Glomerular visceral epithelial cell (primary cell): ENCODE data around the gene PLLP.
"Not testable (repeated sequence)": the region's sequence is repeated elsewhere in the genome, so short reads cannot be mapped to it uniquely, and the experiment has no call there.

ENCODE experiments used
- DNase-seq: peaks from one replicate; pipeline ENCODE4 v3.0.0-alpha.2; 2016; ENCODE audit errors: extremely low spot score

Gene PLLP

GRCh38 chr16:57273826-57274225, 10.6 kb downstream of the PLLP start:
- no peak for DNase-seq

DNA sequence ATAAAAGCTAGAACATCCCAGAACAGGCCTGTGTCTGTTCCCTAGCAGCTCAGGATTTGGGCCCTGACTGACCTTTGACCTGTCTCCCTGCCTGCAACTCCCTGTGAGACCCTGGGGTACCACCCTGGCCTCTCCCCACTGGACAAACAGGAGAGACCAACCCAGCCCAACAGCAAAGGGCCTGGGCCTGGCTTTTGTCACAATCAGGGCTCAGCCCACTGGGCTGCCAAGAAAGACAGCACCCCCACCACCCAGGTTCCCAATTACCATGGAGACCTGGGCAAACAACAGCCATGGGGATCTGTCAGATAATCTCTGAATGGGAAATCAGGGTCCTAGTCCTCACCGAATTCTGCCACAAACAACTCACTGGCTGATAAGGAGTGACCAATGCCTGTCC, 11.1 kb downstream of the PLLP start:
- no peak for DNase-seq

GRCh38 chr16:57271867-57272495, 12.5 kb downstream of the PLLP start:
- no peak for DNase-seq

DNA sequence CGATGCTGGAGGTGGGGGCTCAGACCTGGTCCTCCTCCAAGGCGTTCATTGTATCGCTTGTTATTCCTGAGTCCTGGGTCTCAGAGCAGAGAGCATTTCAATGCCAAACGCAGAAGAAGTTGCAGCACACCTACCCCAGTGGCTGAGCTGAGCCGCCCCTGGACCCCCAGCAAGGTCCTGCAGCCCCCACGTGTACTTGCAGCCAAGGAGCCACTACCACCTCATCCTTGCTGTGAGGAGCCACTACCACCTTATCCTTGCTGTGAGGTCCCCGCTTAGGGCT, 13.5 kb downstream of the PLLP start:
- DNase-seq: no peak

- DNase-seq: no peak
Observed at GRCh38 chr16:57270221-57271062, 14.0 kb downstream of the PLLP start.

GRCh38 chr16:57268804-57269800, 15.4 kb downstream of the PLLP start:
- DNase-seq: no peak

DNA sequence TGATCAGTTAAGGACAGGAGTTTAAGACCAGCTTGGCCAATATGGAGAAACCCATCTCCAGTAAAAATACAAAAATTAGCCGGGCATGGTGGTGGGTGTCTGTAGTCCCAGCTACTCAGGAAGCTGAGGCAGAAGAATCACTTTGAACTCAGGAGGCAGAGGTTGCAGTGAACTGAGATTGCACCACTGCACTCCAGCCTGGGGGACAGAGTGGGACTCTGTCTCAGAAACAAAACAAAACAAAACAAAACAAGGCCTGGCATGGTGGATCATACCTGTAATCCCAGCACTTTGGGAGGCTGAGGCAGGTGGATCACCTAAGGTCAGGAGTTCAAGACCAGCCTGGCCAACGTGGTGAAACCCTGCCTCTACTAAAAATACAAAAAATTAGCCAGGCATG, 17.1 kb downstream of the PLLP start:
- not testable (repeated sequence) for DNase-seq

GRCh38 chr16:57266531-57267260, 17.8 kb downstream of the PLLP start:
- peak; percentile 51 for DNase-seq

- DNase-seq: peak; percentile 85
Observed at GRCh38 chr16:57265850-57266530, 18.5 kb downstream of the PLLP start.

DNA sequence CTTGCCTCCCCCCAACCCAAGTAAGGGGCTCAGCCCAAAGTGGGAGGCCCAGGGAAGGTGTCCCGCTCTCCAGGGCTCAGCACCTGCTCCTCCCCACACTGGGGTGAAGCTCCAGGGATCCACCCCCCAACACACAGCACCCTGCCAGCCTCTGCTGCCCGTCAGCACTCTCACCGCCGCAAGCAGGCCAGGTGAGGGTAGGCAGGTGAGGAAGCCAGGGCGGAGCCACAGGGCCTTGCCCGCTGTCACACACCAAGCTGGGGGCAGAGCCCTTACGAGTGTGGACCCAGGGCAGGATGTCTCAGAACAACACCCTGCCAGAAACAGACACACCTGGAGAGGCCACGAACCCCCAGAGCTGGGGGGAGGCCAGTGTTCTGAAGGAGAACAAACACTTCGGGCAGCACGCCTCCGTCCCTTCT, 19.5 kb downstream of the PLLP start:
- no peak for DNase-seq

DNA sequence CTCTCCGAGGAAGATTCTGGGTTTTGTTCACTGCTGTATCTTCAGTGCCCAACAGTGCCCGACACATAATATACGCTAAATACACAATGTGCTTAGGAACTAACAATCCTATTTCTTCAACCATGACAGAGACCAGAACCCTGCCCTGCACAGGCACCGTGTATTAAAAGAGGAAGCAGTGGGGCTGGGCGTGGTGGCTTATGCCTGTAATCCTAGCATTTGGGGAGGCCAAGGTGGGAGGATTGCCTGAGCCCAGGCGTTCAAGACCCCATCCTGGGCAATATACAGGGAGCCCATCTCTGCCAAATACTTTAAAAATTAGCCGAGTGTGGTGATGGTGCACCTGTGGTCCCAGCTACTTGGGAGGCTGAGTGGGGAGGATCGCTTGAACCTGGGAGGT, 20.1 kb downstream of the PLLP start:
- DNase-seq: no peak

GRCh38 chr16:57263541-57264351, 20.7 kb downstream of the PLLP start:
- no peak for DNase-seq

GRCh38 chr16:57262841-57263540, 21.5 kb downstream of the PLLP start:
- no peak for DNase-seq

DNA sequence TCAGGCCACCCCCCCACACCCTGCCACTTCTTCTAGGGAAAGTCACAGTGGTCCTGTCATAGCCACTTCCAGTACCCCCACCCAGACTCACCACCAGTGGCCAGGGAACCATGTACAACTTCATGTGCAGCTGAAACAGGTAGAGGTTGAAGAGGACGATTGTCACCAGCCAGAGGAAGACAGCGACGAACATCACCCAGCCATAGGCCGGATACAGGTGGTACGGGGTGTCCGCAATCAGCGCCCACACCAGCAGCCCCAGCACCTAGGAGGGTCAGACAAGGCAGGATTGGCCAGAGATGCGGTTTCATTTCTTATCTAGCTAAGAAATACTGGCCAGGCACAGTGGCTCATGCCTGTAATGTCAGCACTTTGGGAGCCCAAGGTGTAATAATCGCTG, 22.7 kb downstream of the PLLP start:
- DNase-seq: no peak

DNA sequence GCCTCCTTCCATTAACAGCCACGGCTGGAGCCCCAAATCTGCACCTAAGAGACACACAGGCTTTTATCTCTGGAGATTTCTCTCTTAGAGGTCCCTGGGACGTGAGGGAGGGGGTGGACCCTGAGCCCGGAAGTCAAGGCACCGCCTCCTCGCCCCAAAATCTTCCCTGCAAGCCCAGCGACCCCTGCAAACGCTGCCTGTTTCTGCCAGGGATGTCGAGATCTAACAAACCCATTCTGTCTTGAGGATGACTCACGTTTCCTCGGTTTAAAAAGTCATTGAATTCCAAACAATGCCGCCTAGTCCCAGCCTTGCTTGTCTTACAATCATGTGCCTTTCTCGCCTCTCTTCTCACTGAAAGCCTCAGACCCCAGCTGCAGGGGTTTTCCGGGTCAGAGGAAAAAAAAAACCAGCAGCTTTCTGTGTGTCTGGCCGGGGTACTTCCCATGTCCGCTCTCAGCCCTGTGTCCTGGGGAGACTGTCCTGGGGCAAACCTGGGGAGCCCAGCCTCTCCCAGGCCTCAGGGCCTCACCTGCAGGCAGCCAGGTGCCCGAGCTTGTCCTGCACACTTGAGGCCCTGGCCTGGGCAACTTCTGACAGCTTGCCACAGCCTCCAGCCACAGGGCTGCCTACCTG, 24.1 kb downstream of the PLLP start:
- DNase-seq: peak; percentile 62

- no peak for DNase-seq
Observed at GRCh38 chr16:57258910-57259475, 25.5 kb downstream of the PLLP start.

GRCh38 chr16:57258226-57258909, 26.1 kb downstream of the PLLP start:
- DNase-seq: no peak

DNA sequence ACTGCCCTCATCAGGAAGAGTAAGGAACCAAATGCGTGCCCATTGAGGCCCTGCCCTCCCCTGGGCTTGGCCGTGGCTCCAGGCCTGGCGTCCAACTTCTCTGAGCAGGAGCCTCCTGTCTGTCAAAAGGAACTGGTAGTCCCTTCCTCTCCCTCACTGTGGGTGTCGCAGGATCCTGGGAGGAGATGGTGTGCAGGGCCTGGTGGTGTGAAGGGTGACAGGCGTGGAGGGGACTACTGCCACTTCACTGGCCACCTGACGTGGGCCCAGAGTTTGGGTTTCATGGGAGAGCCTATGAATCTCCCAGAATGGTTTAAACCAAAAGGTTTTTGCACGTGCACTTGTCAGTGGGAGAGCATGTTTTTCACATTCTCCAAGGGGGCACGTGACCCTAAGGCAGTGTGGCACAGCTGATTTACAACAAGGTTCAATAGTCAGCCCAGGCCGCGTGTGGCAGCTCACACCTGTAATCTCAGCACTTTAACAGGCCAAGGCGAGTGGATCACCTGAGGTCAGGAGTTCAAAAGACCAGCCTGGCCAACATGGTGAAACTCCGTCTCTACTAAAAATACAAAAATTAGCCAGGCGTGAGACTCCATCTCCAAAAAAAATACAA, 26.9 kb downstream of the PLLP start:
- DNase-seq: no peak
